Aorta (tissue), 5 donors: ENCODE data around the gene EVPL. TPM values are rescaled to one million over a fixed set of nuclear protein-coding genes. Genes with fewer than 3 reads are reported as not detected.
A peak's percentile ranks its signal among the peaks of the same experiment; 100 is the strongest.
"Not testable (repeated sequence)": the region's sequence is repeated elsewhere in the genome, so short reads cannot be mapped to it uniquely, and the experiment has no call there.

Experiments used
- ATAC-seq: fragments of 200-7000 bp; cut with Tn5 transposase; one replicate; pipeline ENCODE4 v1.9.1; 2022; ENCODE audit warnings: moderate library complexity; ENCODE audit not compliant: low FRiP score
- DNase-seq, 2 donors: peaks; one replicate each; pipeline ENCODE4 v3.0.0-alpha.2; 2020
- H3K27ac ChIP-seq, 2 donors: one replicate each; pipeline ENCODE4 v1.5.1; 2013; ENCODE audit warnings: low read length in 2 of 2, mild to moderate bottlenecking in 2 of 2, moderate library complexity in 2 of 2, control low read depth in 1 of 2, inconsistent platforms in 1 of 2, low read depth in 1 of 2
- H3K27me3 ChIP-seq, 2 donors: one replicate each; pipeline ENCODE4 v1.6.1; 2013; ENCODE audit warnings: control low read depth in 1 of 2, low read length in 1 of 2, mild to moderate bottlenecking in 1 of 2, moderate library complexity in 1 of 2; ENCODE audit not compliant: insufficient read depth in 2 of 2, control insufficient read depth in 1 of 2
- H3K36me3 ChIP-seq, 2 donors: one replicate each; pipeline ENCODE4 v1.6.1; 2013; ENCODE audit warnings: control low read depth in 1 of 2, low read length in 1 of 2, mild to moderate bottlenecking in 1 of 2; ENCODE audit not compliant: insufficient read depth in 2 of 2, control insufficient read depth in 1 of 2
- H3K4me1 ChIP-seq, 2 donors: one replicate each; pipeline ENCODE4 v1.6.1; 2013; ENCODE audit warnings: low read length in 2 of 2, control low read depth in 1 of 2, mild to moderate bottlenecking in 1 of 2, moderate library complexity in 1 of 2; ENCODE audit not compliant: insufficient read depth in 2 of 2, control insufficient read depth in 1 of 2
- H3K4me3 ChIP-seq, 2 donors: one replicate each; pipeline ENCODE4 v1.5.1; 2013; ENCODE audit warnings: low read length in 2 of 2, control low read depth in 1 of 2, mild to moderate bottlenecking in 1 of 2
- H3K9me3 ChIP-seq: one replicate; pipeline ENCODE4 v1.6.1; 2013; ENCODE audit warnings: mild to moderate bottlenecking, low read length; ENCODE audit not compliant: control insufficient read depth
- WGBS, 2 donors: extraction: QIAGEN DNeasy Blood & Tissue Kit; methylation state at CpG; one replicate each; pipeline ENCODE4 v1.1.7; 2013; 5-methylcytosine and 5-hydroxymethylcytosine counted together
- intact Hi-C, 2 donors: fragments of 100-400 bp; cut with DNase I; formaldehyde crosslinking; loops; one replicate each; pipeline versions ENCODE4 v1.14.2 to v1.15.0; 2022
- polyA plus RNA-seq, 2 donors: library from polyadenylated mRNA; stranded (reverse); fragments of 200-250 nt; gene quantifications; one replicate each; pipeline ENCODE4 v1.2.3, GENCODE V29; 2013
- total RNA-seq, 2 donors: library from RNA; stranded (reverse); fragmentation: NEBNext Ultra II Directional; extraction: Animal tissue kit (Norgen Biotek cat#: 25700); gene quantifications; one replicate each; pipeline ENCODE4 v1.2.1, GENCODE V29; 2021
- donor health status: healthy with polysubstance abuse.
- donor health status: Bipolar disorder and iron deficiency.
- donor health status: DM: no; HTN: no; CAD: no.
- donor health status: DM: no; HTN: no; CAD: no.
- donor health status: DM: yes; HTN: yes; CAD: no.

Gene EVPL
- total and polyA plus RNA-seq, 4 donors, result 0.10 to 12.5 (median 0.19) TPM

- intact Hi-C loops, result no loop called here
- Histone ChIP-seq H3K4me3 (no peak overlapping the region), H3K27me3 (no peaks in the 10 kb centered on the region), H3K9me3 (no peaks in the 10 kb centered on the region), H3K27ac (no peak overlapping the region), H3K36me3 (no peaks in the 10 kb centered on the region), H3K4me1 (no peaks in the 10 kb centered on the region)
- DNase-seq (peak in 1 of 2 donors; percentile 10), ATAC-seq (no peak)
- WGBS, 2 donors, result 93 to 96% methylated on average over 7 of the region's 7 CpGs
Measured at GRCh38 chr17:75981019-75981615, 46.0 kb downstream of the EVPL start.

GRCh38 chr17:75980188-75981018, 46.7 kb downstream of the EVPL start:
- Histone ChIP-seq H3K4me3 (peak overlapping the region in 1 of 2 donors; percentile 57), H3K36me3 (no peaks in the 10 kb centered on the region), H3K4me1 (peaks cover 0 to 2% of the 10 kb centered on the region in 2 donors), H3K9me3 (no peaks in the 10 kb centered on the region), H3K27me3 (no peaks in the 10 kb centered on the region), H3K27ac (peak overlapping the region; percentile 47 to 87)
- ATAC-seq, result no peak
- intact Hi-C loops, result no loop called here
- DNase-seq, result peak in 1 of 2 donors; percentile 27
- 85 to 88% methylated on average over 18 of the region's 18 CpGs for WGBS, 2 donors

GRCh38 chr17:75979705-75980187, 47.4 kb downstream of the EVPL start:
- ATAC-seq (peak; percentile 66), DNase-seq (no peak)
- Histone ChIP-seq H3K4me1 (peaks cover 0 to 2% of the 10 kb centered on the region in 2 donors), H3K27ac (peak overlapping the region; percentile 47 to 87), H3K9me3 (no peaks in the 10 kb centered on the region), H3K36me3 (no peaks in the 10 kb centered on the region), H3K4me3 (peak overlapping the region; percentile 23 to 57), H3K27me3 (no peaks in the 10 kb centered on the region)
- 2 to 3% methylated on average over 19 of the region's 19 CpGs for WGBS, 2 donors
- intact Hi-C loops, result no loop called here

DNA sequence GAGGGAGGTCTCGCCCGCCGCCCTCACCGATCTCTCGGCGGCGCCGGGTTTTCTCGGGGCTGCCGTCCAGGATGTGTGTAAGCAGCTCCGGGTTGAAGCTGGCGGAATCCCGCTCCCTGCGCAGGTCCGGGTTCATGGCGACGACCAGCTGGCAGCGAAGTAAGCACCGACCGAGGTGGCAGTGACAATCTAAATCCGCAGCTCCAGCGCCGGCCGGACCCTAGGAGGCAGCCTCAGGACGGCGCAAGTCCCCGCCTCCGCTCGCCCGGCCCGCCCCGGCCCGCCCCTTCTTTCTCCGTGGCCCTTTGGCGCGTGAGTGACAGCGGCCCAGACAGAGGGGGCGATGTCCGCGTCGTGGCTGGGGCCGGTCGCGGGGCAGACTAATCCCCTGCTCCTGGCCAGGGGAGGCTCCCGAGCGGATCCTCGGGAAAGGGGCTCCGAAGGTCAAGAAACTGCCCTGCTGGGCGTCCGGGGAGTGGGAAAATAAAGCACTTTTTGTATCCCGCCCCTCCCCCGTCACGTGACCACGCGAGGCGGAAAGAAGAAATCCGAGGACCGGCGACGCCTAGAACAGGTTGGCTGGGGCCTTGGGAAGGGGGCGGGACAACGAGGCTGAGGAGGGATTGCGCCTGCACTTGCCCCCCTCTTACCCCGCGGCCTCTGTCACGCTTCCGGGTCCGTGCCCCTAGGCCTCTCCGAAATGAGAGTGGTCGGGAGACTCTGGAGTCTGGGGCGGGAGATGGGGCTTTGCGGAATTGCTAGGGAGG, 48.0 kb downstream of the EVPL start, which contains the start of the genes ACOX1 and TEN1:
Gene ACOX1, minus strand, starts transcription at position 229 of the 767 bp plus-strand sequence. Its CDS starts 93 bp downstream, at position 136.
Gene TEN1, plus strand, starts transcription at position 303 of the 767 bp plus-strand sequence. CDS start 6,953 bp downstream, outside the sequence.
- Histone ChIP-seq H3K9me3 (no peaks in the 10 kb centered on the region), H3K4me1 (peaks cover 0 to 2% of the 10 kb centered on the region in 2 donors), H3K27ac (peak within 1 kb of the TSS; percentile 71 to 87), H3K36me3 (no peaks in the 10 kb centered on the region), H3K27me3 (no peaks in the 10 kb centered on the region), H3K4me3 (peak within 1 kb of the TSS; percentile 67 to 72)
- DNase-seq, result peak; percentile 99
- 0% methylated on average over 69 to 72 of the region's 72 CpGs for WGBS, 2 donors
- ATAC-seq, result peak; percentile 99
- intact Hi-C loops, result no loop called here

DNA sequence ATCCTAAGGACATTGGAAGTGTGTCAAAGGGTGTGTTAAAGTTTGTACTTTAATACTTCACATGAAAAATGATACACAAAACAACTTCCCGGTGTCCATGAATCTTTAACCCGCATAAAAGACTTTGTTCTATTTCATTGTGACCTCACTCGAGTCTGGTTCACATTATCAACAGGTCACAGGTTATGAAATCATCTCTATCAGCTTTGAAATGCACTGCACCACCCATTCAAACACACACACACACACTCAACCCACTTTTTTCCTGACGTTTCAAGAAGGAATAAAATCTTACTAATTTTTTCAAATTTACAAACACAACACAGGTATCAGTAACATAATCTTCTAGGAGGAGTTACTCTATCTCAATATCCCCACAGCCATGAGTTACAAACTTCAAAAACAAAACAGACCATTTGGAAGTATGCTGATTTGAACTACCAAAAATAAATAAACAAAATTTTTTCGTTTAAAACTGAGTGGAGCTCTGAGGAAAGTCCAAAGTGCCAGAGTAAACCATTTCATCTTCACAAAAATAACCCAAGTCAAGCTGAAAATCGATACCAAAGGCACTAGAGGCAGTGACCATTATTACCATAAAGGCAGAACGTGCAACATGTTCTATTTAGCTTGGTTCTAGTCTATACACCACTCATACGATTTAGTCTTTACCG, 50.8 kb downstream of the EVPL start:
- intact Hi-C loops, result no loop called here

GRCh38 chr17:75975757-75976174, 51.3 kb downstream of the EVPL start:
- H3K27ac ChIP-seq, result no peak overlapping the region
- H3K4me1 ChIP-seq, result peaks cover 0 to 2% of the 10 kb centered on the region in 2 donors
- ATAC-seq, result no peak
- H3K9me3 ChIP-seq, result no peaks in the 10 kb centered on the region
- no peak overlapping the region for H3K4me3 ChIP-seq
- DNase-seq, result no peak
- WGBS, 2 donors, result 78 to 82% methylated on average over 5 of the region's 5 CpGs
- no peaks in the 10 kb centered on the region for H3K36me3 ChIP-seq
- intact Hi-C loops, result no loop called here
- no peaks in the 10 kb centered on the region for H3K27me3 ChIP-seq

More for the DNA sequence above, 50.8 kb downstream of the EVPL start:
- DNase-seq (no peak), ATAC-seq (no peak)
- Histone ChIP-seq H3K4me3 (no peak overlapping the region), H3K4me1 (peaks cover 0 to 2% of the 10 kb centered on the region in 2 donors), H3K9me3 (no peaks in the 10 kb centered on the region), H3K27me3 (no peaks in the 10 kb centered on the region), H3K27ac (no peak overlapping the region), H3K36me3 (no peaks in the 10 kb centered on the region)
- WGBS, 2 donors, result 30 to 41% methylated on average over 9 of the region's 9 CpGs

DNA sequence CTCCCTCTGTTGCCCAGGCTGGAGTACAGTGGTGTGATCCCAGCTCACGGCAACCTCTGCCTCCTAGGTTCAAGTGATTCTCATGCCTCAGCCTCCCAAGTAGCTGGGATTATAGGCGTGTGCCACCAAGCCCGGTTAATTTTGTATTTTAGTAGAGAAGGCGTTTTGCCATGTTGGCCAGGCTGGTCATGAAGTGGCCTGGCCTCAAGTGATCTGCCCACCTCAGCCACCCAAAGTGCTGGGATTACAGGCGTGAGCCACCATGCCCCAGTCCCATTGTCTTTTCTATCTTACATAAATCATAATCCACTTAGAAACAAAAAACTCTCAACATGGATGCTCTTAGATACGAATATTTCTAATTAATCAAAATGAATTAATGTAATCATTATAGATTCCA, 51.9 kb downstream of the EVPL start:
- DNase-seq, intact Hi-C loops, H3K4me3 ChIP-seq, H3K9me3 ChIP-seq, ATAC-seq, H3K27me3 ChIP-seq, H3K27ac ChIP-seq, H3K36me3 ChIP-seq, H3K4me1 ChIP-seq: not testable (repeated sequence)
- WGBS, 2 donors, result 95% methylated on average over 6 of the region's 6 CpGs

- 85 to 86% methylated on average over 7 of the region's 7 CpGs for WGBS, 2 donors
Measured at GRCh38 chr17:75970626-75971025, 56.5 kb downstream of the EVPL start.

More at GRCh38 chr17:75970626-75971025, 56.5 kb downstream of the EVPL start:
- DNase-seq, result no peak
- Histone ChIP-seq H3K9me3 (no peaks in the 10 kb centered on the region), H3K4me1 (no peaks in the 10 kb centered on the region), H3K27me3 (no peaks in the 10 kb centered on the region), H3K27ac (no peak overlapping the region), H3K4me3 (no peak overlapping the region), H3K36me3 (no peaks in the 10 kb centered on the region)
- no peak for ATAC-seq
- intact Hi-C loops, result no loop called here
